DOHH2 (cell line): ENCODE data around the gene IL6.
"Not testable (repeated sequence)": the region's sequence is repeated elsewhere in the genome, so short reads cannot be mapped to it uniquely, and the experiment has no call there.

Experiments used
- H3F3A ChIP-seq: fragments of 200-600 bp; sonication (generic), shearing (Covaris generic); 2 replicates; pipeline ENCODE4 v1.6.0; 2016; ENCODE audit warnings: antibody characterized with exemption, mild to moderate bottlenecking; ENCODE audit not compliant: control insufficient read depth, insufficient read depth
- H3K27ac ChIP-seq: fragments of 200-600 bp; sonication (generic); 2 replicates; pipeline ENCODE4 v1.5.1; 2014; ENCODE audit warnings: low read depth, mild to moderate bottlenecking, low read length, moderate library complexity
- H3K27me3 ChIP-seq: fragments of 200-600 bp; sonication (generic); 2 replicates; pipeline ENCODE4 v1.6.1; 2014; ENCODE audit warnings: mild to moderate bottlenecking, low read length, mixed read lengths; ENCODE audit not compliant: control insufficient read depth
- H3K36me3 ChIP-seq: fragments of 200-600 bp; sonication (generic); 2 replicates; pipeline ENCODE4 v1.6.1; 2014; ENCODE audit warnings: mild to moderate bottlenecking, low read length, moderate library complexity, mixed read lengths; ENCODE audit not compliant: control insufficient read depth
- H3K4me1 ChIP-seq: fragments of 200-600 bp; sonication (generic); 2 replicates; pipeline ENCODE4 v1.6.1; 2014; ENCODE audit warnings: mild to moderate bottlenecking, low read length, mixed read lengths; ENCODE audit not compliant: control insufficient read depth
- H3K4me2 ChIP-seq: fragments of 200-600 bp; sonication (generic); 2 replicates; pipeline ENCODE4 v1.6.0; 2014; ENCODE audit warnings: mild to moderate bottlenecking, low read length, moderate library complexity
- H3K4me3 ChIP-seq: fragments of 200-600 bp; sonication (generic); 2 replicates; pipeline ENCODE4 v1.5.1; 2014; ENCODE audit warnings: mild to moderate bottlenecking, low read length, mixed read lengths
- H3K79me2 ChIP-seq: fragments of 200-600 bp; sonication (generic); 2 replicates; pipeline ENCODE4 v1.6.1; 2014; ENCODE audit warnings: mild to moderate bottlenecking, low read length, mixed read lengths; ENCODE audit not compliant: control insufficient read depth
- H3K9me2 ChIP-seq: fragments of 200-600 bp; sonication (generic); replicated peaks from 2 replicates; pipeline ENCODE4 v1.6.1; 2014; ENCODE audit warnings: mild to moderate bottlenecking, low read length, mixed read lengths; ENCODE audit not compliant: control insufficient read depth
- H3K9me3 ChIP-seq: fragments of 200-600 bp; sonication (generic); 2 replicates; pipeline ENCODE4 v1.6.1; 2014; ENCODE audit warnings: antibody characterized with exemption, low read length, mixed read lengths; ENCODE audit not compliant: control insufficient read depth, insufficient read depth
- H4K20me1 ChIP-seq: fragments of 200-600 bp; sonication (generic); 2 replicates; pipeline ENCODE4 v1.6.0; 2014; ENCODE audit warnings: low read depth, mild to moderate bottlenecking, antibody characterized with exemption, low read length, moderate library complexity; ENCODE audit not compliant: control insufficient read depth, insufficient read depth
- CTCF ChIP-seq: fragments of 200-600 bp; sonication (generic); IDR thresholded peaks from one replicate; pipeline ENCODE4 v1.5.1; 2014; ENCODE audit warnings: antibody characterized with exemption, mild to moderate bottlenecking, low read depth, low read length; ENCODE audit not compliant: poor library complexity, severe bottlenecking
- EZH2phosphoT487 ChIP-seq: fragments of 200-600 bp; sonication (generic); IDR thresholded peaks from 2 replicates; pipeline ENCODE4 v1.6.1; 2017; ENCODE audit warnings: borderline replicate concordance, mild to moderate bottlenecking, antibody characterized with exemption, low read length, moderate library complexity, mixed read lengths

The IL6 gene

DNA sequence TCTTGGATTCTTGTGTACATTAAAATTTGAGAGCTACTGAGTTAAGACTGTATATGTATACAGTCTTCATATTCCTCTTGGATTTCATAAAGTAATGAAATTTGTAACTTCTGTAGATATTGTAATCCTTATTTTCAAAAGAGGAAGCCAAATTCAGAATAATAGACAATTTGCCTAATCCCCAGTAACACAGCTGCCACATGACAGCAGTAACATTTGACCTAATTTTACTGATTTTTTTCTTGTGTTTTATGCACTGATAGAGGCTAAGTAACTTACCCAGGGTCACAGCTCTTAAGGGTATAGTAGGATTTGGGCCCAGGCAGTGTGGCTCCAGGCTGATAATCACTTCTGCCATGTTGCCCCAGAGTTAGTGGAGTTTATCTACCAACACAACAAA, 40.4 kb upstream of the IL6 start:
- Histone ChIP-seq H4K20me1 (no peaks in the 10 kb centered on the region), H3K9me2 (no peaks in the 10 kb centered on the region), H3K4me1 (no peaks in the 10 kb centered on the region), H3K4me3 (no peak overlapping the region), H3K4me2 (no peak overlapping the region), H3F3A (no peaks in the 10 kb centered on the region), H3K27me3 (peaks cover 53% of the 10 kb centered on the region), H3K9me3 (no peaks in the 10 kb centered on the region), H3K27ac (no peak overlapping the region), H3K79me2 (no peaks in the 10 kb centered on the region), H3K36me3 (no peaks in the 10 kb centered on the region)
- no peak for TF ChIP-seq EZH2phosphoT487
- TF ChIP-seq CTCF = no peak

- TF ChIP-seq CTCF (no peak), EZH2phosphoT487 (no peak)
- Histone ChIP-seq H3K4me3 (no peak overlapping the region), H4K20me1 (no peaks in the 10 kb centered on the region), H3K27ac (no peak overlapping the region), H3K9me3 (no peaks in the 10 kb centered on the region), H3K4me2 (no peak overlapping the region), H3K4me1 (no peaks in the 10 kb centered on the region), H3K36me3 (no peaks in the 10 kb centered on the region), H3K79me2 (no peaks in the 10 kb centered on the region), H3F3A (no peaks in the 10 kb centered on the region), H3K9me2 (no peaks in the 10 kb centered on the region), H3K27me3 (peaks cover 46% of the 10 kb centered on the region)
Measured at GRCh38 chr7:22688084-22688483, 38.9 kb upstream of the IL6 start.

DNA sequence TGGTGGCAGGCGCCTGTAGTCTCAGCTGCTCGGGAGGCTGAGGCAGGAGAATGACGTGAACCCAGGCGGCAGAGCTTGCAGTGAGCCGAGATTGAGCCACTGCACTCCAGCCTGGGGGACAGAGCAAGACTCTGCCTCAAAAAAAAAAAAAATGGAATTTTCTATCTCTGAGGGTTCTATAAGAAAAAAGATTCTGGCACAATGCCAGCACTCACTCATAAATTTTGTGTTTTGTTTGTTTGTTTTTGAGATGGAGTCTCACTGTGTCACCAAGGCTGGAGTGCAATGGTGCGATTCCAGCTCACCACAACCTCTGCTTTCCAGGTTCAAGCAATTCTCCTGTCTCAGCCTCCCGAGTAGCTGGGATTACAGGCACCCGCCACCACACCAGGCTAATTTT, 38.1 kb upstream of the IL6 start:
- not testable (repeated sequence) for H4K20me1 ChIP-seq, H3K36me3 ChIP-seq, H3K27ac ChIP-seq, H3K4me3 ChIP-seq, H3K4me1 ChIP-seq, H3K9me2 ChIP-seq, H3K9me3 ChIP-seq, H3K79me2 ChIP-seq, H3F3A ChIP-seq, H3K4me2 ChIP-seq
- peaks cover 53% of the 10 kb centered on the region for H3K27me3 ChIP-seq

DNA sequence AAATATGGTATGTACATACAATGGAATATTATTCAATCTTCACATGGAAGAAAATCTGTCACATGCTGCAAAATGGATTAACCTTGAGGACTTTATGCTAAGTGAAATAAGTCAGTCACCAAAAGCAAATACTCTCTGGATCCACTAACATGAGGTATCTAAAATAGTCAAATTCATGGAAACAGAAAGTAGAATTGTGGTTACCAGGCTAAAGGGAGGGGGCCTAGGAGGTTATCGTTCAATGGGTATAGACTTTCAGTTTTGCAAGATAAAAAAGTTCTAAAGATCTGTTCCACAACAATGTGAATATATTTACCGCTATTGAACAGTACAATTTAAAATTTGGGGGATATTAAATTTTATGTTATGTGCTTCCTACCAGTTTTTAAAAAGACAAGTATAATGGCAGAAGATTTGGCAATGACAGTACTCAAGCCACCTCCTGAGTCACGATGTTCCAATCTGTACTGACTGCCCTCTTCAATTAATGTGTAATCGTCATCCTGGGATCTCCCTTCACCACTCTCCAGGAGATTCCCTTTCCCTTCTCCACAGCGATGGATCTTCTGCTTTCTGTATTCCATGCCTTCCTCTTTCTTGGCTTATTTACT, 32.3 kb upstream of the IL6 start:
- no peaks in the 10 kb centered on the region for H3K9me2 ChIP-seq
- no peaks in the 10 kb centered on the region for H3F3A ChIP-seq
- no peak overlapping the region for H3K27ac ChIP-seq
- no peaks in the 10 kb centered on the region for H3K36me3 ChIP-seq
- H3K79me2 ChIP-seq = no peaks in the 10 kb centered on the region
- peaks cover 21% of the 10 kb centered on the region for H3K4me1 ChIP-seq
- H3K4me2 ChIP-seq = no peak overlapping the region
- no peak overlapping the region for H3K4me3 ChIP-seq
- TF ChIP-seq EZH2phosphoT487 (no peak), CTCF (no peak)
- H3K27me3 ChIP-seq = peaks cover 64% of the 10 kb centered on the region
- H4K20me1 ChIP-seq = no peaks in the 10 kb centered on the region
- H3K9me3 ChIP-seq = no peaks in the 10 kb centered on the region
